AG04449 (cell line): Measurements from ENCODE around the gene TNRC6C.

Experiments
- CTCF ChIA-PET: fragments of 350-600 bp; formaldehyde crosslinking; extraction: SDS; loops from one replicate; lab custom pipeline; 2021; ENCODE audit warnings: antibody characterized with exemption; lab: Yijun Ruan, JAX
- POLR2A ChIA-PET: fragments of 400-600, 350-600 bp; formaldehyde crosslinking; extraction: SDS; loops from one replicate; lab custom pipeline; 2020; ENCODE audit warnings: antibody characterized with exemption, inconsistent platforms; lab: Yijun Ruan, JAX
- DNase-seq: peaks from one replicate; pipeline ENCODE4 v3.0.0-alpha.2; 2010; ENCODE audit warnings: low read depth, low spot score
- H3K4me3 ChIP-seq: 2 replicates; pipeline ENCODE4 v1.5.1; 2011; ENCODE audit warnings: low read depth, mild to moderate bottlenecking, control low read depth, low read length
- CTCF ChIP-seq: IDR thresholded peaks from one replicate; pipeline ENCODE4 v1.5.1; 2011; ENCODE audit warnings: mild to moderate bottlenecking, moderate library complexity, low read length, control low read depth, inconsistent platforms; ENCODE audit not compliant: insufficient read depth; ENCODE audit errors: missing control alignments

Gene TNRC6C

GRCh38 chr17:78026381-78026780 is 67.9 kb downstream of the TNRC6C start:
- CTCF ChIA-PET, result interaction anchor here (0.7 to 2.3 kb wide), 8 partner anchors 9 to 225 kb away, joined by 3 to 8 read pairs (median 3); no protein-coding TSS in a partner anchor
- TF ChIP-seq CTCF, result no peak

GRCh38 chr17:78027121-78027520 is 68.6 kb downstream of the TNRC6C start:
- no peak for DNase-seq
- ChIA-PET CTCF (interaction anchor here (1.0 to 1.5 kb wide), 4 partner anchors 8 to 87 kb away, joined by 3 to 8 read pairs (median 3); no protein-coding TSS in a partner anchor), POLR2A (no interaction called here)
- TF ChIP-seq CTCF, result no peak
- no peak overlapping the region for H3K4me3 ChIP-seq

More at GRCh38 chr17:78026381-78026780, 67.9 kb downstream of the TNRC6C start:
- no peak for DNase-seq
- POLR2A ChIA-PET, result no interaction called here
- H3K4me3 ChIP-seq, result no peak overlapping the region

GRCh38 chr17:78029697-78030096 is 71.2 kb downstream of the TNRC6C start:
- POLR2A ChIA-PET, result no interaction called here

GRCh38 chr17:78031435-78031834 is 72.9 kb downstream of the TNRC6C start:
- ChIA-PET CTCF (interaction anchor here (0.6 to 10.9 kb wide), 12 partner anchors 10 to 509 kb away, joined by 3 to 130 read pairs (median 4); partner anchors contain the start of gene TK1), POLR2A (no interaction called here)
- H3K4me3 ChIP-seq, result no peak overlapping the region
- no peak for DNase-seq
- no peak for TF ChIP-seq CTCF

More at GRCh38 chr17:78029697-78030096, 71.2 kb downstream of the TNRC6C start:
- no peak overlapping the region for H3K4me3 ChIP-seq
- no peak for TF ChIP-seq CTCF
- DNase-seq, result no peak
- CTCF ChIA-PET, result interaction anchor here (0.6 to 10.9 kb wide), 5 partner anchors 10 to 447 kb away, joined by 3 to 130 read pairs (median 4); no protein-coding TSS in a partner anchor

GRCh38 chr17:78032166-78032565 is 73.7 kb downstream of the TNRC6C start:
- DNase-seq, result no peak
- ChIA-PET POLR2A (no interaction called here), CTCF (interaction anchor here (0.8 to 10.9 kb wide), 9 partner anchors 9 to 510 kb away, joined by 3 to 130 read pairs (median 4); partner anchors contain the start of gene TK1)
- no peak for TF ChIP-seq CTCF
- H3K4me3 ChIP-seq, result no peak overlapping the region

GRCh38 chr17:78034429-78035091 is 76.1 kb downstream of the TNRC6C start:
- ChIA-PET POLR2A (no interaction called here), CTCF (interaction anchor here (0.6 to 10.9 kb wide), 5 partner anchors 7 to 216 kb away, joined by 3 to 130 read pairs (median 3); no protein-coding TSS in a partner anchor)
- TF ChIP-seq CTCF, result no peak
- H3K4me3 ChIP-seq, result no peak overlapping the region
- DNase-seq, result no peak
